Measurements from ENCODE around the gene COIL. TPM values are rescaled to one million over a fixed set of nuclear protein-coding genes. Genes with fewer than 3 reads are reported as not detected.

Gene COIL
- total RNA-seq, 1 experiment from 2014 or later, result 31.2 TPM

DNA sequence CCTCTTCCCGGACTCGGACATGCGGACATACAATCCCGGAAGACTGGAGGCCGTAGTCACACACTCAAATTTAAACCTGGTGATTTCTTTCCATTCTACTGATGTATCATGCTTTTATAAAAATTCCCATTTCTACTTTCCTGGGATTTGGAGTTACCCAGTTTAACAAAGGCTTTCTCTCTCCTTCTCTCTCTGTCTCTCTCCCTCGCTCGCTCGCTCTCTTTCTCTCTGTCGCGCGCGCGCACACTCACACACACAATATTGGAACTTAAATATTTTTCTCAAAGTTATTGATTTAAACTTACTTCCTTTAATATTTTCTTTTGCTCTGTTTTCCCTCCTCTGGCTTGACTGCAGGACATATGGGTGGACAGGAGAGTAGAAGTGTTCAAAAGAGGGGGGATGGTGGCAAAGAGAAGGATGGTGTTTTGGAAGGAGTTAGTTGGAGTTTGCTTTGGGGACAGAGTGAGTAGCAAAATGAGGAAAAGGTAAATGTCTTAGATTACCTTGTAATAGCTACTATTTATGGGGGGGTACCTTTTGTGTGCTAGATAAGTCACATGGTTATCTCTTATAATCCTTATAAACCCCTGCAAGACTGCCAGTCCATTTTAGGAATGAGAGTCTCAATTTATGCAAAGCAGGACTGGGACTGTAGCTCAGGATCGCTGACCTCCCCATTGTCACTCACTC lies 46.1 kb downstream of the COIL start:
- no peaks in the 10 kb centered on the region for H3K27me3 ChIP-seq (ENCODE audit: insufficient read depth, low read length)
- no peaks in the 10 kb centered on the region for H4K20me1 ChIP-seq (ENCODE audit: insufficient read depth)
- BruUV-seq (replicated peaks), result no TSS peak
- H3K27ac ChIP-seq (ENCODE audit: low read depth, low read length), result peak overlapping the region; percentile 63
- intact Hi-C loops (cut with micrococcal nuclease), result loop anchor here (1.0 kb wide), 1 partner anchor 81 kb away; the partner anchor contains the start of gene C17orf67
- no peaks in the 10 kb centered on the region for H3K9me2 ChIP-seq (ENCODE audit: insufficient read depth)
- ATAC-seq (no peak), DNase-seq (ENCODE audit: low read depth, low spot score) (peak; percentile 33)
- H3K9me3 ChIP-seq (ENCODE audit: control insufficient read depth in 1 of 2, insufficient read depth in 1 of 2, low read depth in 1 of 2, low read length in 2 of 2), result peaks cover 0 to 10% of the 10 kb centered on the region in 2 experiments; a peak in 1 of 4 replicates
- POLR2A ChIA-PET, result interaction anchor here (0.6 to 2.3 kb wide), 28 partner anchors 11 to 286 kb away, joined by 3 to 50 read pairs (median 6); partner anchors contain the start of genes AKAP1, COIL and SCPEP1
- peaks cover 0 to 4% of the 10 kb centered on the region in 2 experiments; a peak in 1 of 4 replicates for H3K36me3 ChIP-seq (ENCODE audit: control insufficient read depth in 1 of 2, insufficient read depth in 2 of 2, low read length in 2 of 2)
- RAD21 ChIA-PET (ENCODE audit: low non-redundant PET in 1 of 2, low total read pairs in 2 of 2, uncharacterized antibody in 2 of 2, unreplicated experiment in 2 of 2), result interaction anchor here in 1 of 2 experiments (0.8 kb wide), 1 partner anchor 97 kb away, joined by 3 read pairs; no protein-coding TSS in a partner anchor
- peak overlapping the region; percentile 56 to 85 for H3K4me3 ChIP-seq (replicated peaks in 1 of 2; ENCODE audit: low read depth in 1 of 2, low read length in 2 of 2)
- TF ChIP-seq SRF (IDR thresholded peaks at IDR 0.05; ENCODE audit: low read depth), result no peak
- TF ChIP-seq JUND (IDR thresholded peaks at IDR 0.05), result peak; percentile 21; the same call in 1 of the 2 replicates
- peak; percentile 2; the same call in 1 of the 2 replicates for TF ChIP-seq FOSL1 (IDR thresholded peaks at IDR 0.05; ENCODE audit: low read depth)
- TF ChIP-seq SP1 (IDR thresholded peaks at IDR 0.05; ENCODE audit: low read depth), result peak; percentile 3; the same call in 1 of the 2 replicates
- TF ChIP-seq ELF1 (IDR thresholded peaks at IDR 0.05; ENCODE audit: borderline replicate concordance, low read depth), result no peak
- TF ChIP-seq EGR1 (IDR thresholded peaks at IDR 0.05; ENCODE audit: low read depth), result 0 out of 2 replicates have a peak, but pooled peaks have one; percentile 3
- TF ChIP-seq EZH2phosphoT487 (IDR thresholded peaks at IDR 0.05; ENCODE audit: borderline replicate concordance), result no peak
- no peak overlapping the region for H2AFZ ChIP-seq (ENCODE audit: low read depth, low read length, poor library complexity, severe bottlenecking)
- peaks cover 27 to 50% of the 10 kb centered on the region in 2 experiments for H3K4me1 ChIP-seq (ENCODE audit: control insufficient read depth in 1 of 2, insufficient read depth in 2 of 2, low read length in 2 of 2)
- peak overlapping the region; percentile 96 for H3K4me2 ChIP-seq (ENCODE audit: low read length)
- H3K79me2 ChIP-seq (ENCODE audit: insufficient read depth, low read length), result peaks cover 52% of the 10 kb centered on the region
- H3K9ac ChIP-seq (ENCODE audit: low read length), result peak overlapping the region; percentile 94
- CTCF ChIA-PET, result interaction anchor here (1.2 kb wide), 1 partner anchor 95 kb away, joined by 6 read pairs; no protein-coding TSS in a partner anchor
